Activated CD4-positive, alpha-beta T cell treated with anti-CD3 and anti-CD28 coated beads, Interleukin-10, Interleukin-2, amounts not matched to agents 100 ng/mL and 50 ng/mL, durations not matched to agents 16 hours and 8 hours (primary cell): ENCODE data around the gene HPF1.
"Not testable (repeated sequence)": the region's sequence is repeated elsewhere in the genome, so short reads cannot be mapped to it uniquely, and the experiment has no call there.

Experiments
- DNase-seq: peaks from one replicate; pipeline ENCODE4 v3.0.0-alpha.2; 2020

The HPF1 gene

DNA sequence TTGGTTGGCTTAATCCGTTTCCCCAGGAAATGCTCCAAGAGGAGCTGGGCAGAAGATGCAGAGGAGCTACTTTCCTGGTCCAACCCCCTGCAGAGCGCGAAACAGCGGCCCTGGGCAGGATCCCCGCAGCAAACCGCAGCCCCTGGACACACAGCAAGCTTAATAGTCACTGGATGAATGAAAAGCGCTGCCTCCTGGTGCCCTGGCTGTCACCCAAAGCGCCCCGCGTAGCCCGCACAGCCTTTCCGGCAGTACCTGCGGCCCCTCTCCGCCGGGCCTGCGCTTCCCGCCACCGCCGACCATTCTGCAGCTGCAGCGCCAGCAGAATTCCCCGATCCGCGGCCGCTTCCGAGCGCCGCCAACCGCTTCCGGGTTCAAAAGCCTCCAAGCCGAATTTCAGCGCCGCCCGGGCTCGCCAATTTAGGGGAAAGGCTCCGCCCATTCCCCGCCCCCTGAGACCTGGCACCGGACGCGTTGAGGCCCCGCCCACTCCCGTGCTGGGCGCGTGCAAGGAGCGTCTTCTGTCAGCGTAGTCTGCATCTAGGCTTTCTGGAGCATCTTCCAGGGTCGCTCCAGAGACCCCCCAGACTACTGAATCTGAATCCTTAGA is at the start of gene HPF1:
Gene HPF1 (minus strand): TSS at position 370 of the 610 bp plus-strand sequence. CDS start 67 bp downstream, at position 303.
- peak; percentile 96 for DNase-seq

DNA sequence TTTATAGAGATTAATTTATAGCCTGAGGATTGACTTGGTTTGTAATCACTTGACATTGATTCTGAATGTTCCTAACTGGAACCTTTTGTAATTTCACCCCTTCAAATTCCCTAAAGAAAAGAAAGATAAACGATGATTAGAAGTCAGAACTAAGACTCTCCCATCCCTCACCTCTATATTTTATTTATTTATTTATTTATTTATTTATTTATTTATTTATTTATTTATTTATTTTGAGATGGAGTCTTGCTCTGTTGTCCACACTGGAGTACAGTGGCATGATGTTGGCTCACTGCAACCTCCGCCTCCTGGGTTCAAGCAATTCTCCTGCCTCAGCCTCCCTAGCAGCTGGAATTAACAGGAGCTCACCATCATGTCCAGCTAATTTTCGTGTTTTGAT is 49.0 kb upstream of the HPF1 start:
- not testable (repeated sequence) for DNase-seq

DNA sequence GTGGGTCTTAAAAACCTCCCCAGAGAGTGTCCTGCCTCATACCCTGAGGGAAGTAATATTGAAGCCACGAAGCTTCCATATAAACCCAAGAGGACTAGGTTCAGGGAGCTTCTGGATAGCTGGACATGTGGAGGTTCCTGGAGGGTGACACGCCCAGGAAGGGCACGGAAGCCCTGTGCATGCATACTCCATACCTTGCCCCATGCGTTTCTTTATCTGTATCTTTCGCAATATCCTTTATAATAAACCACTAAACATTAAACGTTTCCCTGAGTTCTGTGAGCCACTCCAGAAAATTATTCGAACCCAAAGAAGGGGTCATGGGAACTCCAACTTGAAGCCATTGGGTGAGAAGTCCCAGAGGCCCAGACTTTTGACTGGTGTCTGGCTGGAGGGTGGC is 45.7 kb upstream of the HPF1 start:
- no peak for DNase-seq

DNA sequence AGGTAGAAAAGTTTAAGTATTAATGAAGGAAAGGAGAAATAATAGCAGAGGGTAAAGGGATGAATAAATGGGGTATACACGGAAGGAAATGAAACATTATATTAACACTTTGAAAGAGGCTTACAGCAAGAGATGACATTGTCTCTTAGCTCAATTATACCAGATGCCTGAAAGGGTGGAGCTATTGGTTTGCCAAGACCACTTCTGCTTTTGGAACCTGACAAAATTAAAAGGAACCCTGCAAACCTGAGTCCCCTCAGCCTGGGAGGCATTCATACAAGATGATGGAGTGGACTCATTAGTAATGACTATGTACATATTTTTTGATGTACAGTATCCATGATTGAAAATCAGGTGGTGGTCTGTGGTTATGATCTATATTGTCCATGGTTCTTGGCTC is 45.1 kb upstream of the HPF1 start:
- DNase-seq, result no peak

- DNase-seq, result no peak
Observed at GRCh38 chr4:169800541-169800940, 42.8 kb upstream of the HPF1 start.

DNA sequence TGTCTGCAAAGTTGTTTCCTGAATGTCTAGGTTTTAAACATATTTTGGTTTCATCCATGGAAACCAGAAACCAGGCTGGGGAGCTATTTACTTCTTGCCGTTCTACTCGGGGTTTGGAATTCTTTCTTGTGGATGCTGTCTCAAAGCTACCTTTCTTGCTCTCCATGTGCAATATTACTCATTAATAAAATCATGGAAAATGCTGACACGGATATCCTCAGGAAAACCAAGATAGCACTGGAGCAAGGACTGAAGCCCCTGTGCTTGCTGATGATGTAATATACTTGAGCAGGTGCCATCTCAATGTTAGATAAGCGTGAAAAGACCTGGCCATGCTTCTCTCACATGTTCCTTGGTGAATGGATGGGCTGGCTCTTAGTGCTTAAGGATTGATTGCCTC is 41.5 kb upstream of the HPF1 start:
- no peak for DNase-seq

GRCh38 chr4:169795585-169795984 is 37.8 kb upstream of the HPF1 start:
- DNase-seq, result no peak

DNA sequence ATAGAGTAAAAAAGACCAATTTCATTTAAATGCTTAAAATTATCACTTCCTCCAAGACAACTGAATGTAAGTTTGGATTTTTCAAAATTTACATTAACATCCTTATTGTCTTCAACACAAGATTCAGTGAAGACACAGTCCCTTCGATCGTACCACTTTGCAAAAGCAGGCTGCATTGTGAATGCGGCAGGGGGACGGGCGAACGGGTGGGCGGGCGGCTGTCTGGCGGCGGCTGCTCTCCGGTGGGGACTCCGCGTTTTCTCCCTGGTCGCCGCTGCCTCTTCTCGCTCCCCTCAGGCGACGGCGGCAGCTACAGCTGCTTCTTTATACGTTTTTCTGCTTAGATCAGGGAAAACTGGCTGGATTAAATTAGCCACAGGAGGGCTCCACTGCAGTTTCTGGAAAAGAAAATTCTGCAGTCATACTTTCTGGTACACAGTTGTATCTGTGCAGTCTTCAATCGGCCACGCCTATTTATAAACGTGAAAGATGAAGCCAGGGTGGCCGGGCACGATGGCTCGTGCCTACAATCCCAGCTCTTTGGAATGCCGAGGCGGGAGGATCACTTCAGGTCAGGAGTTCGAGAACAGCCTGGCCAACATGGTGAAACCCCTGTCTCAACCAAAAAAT is 33.9 kb upstream of the HPF1 start:
- DNase-seq, result peak; percentile 25

DNA sequence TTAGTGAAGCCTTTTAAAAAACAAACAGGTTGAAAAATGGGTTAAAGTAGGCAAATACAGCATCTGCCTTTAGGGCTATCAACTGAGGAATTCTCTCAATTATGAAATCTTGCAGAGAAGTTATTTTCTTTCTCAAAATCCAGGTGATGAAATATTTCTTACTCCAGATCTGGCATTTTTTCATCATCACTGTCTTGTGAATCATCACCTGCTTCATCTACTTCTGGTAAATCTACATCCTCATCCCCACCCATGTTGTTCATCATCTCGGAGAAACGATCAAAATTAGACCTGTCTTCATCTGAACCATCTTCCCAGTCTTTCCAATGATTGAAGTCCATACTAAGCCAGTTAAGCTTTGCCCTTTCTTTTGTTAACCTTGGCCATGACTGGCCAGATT is 33.3 kb upstream of the HPF1 start:
- no peak for DNase-seq

DNA sequence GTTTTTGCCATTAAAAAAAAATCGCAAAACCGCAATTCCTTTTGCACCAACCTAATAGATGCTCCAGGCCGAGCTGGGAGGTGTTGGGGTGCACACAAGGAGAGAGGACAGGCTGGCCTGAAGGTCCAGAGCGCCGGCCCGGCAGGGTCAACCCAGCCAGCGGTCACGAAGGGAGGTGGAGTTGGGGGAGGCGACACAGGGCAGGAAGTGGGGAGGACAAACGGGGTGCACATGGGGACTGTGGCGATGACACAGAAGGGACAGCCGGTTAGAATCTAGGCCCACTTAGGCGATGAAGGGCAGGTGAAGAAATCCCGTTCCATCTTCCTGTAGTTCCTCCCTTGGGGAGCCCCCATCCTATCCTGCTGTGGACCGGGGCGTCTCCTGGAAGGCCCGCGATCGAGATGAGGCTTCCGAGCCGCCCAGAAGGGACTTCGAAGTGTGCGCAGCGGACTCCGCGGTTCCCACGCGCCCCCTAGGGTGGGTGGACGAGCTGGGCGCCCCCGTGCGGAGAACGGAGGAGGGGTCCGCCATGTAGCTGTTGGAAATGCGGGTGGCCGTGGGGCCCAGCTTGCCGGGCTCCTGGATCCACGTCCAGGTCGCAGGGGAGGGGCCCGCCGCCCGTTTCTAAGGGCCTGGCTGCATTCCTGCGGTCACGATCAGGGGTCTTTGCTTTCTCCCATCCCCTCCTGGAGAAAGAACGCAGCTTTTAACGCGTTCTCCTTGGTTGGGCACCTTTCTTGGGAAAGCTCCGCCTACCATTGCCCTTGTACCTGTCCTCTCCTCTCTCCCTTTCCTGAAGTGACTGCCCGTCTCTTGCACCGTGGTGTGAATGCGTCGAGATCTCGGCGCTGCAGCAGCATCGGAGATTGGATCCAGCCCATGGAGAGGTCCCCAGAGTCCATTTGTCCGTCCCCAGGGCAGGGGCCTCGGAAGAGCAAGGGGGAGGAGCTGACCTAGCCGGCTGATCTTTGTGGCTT is 17.0 kb upstream of the HPF1 start:
- DNase-seq, result peak; percentile 10

GRCh38 chr4:169773889-169774288 is 16.1 kb upstream of the HPF1 start:
- no peak for DNase-seq

- not testable (repeated sequence) for DNase-seq
Observed at GRCh38 chr4:169771556-169772080, 13.9 kb upstream of the HPF1 start.

- DNase-seq, result no peak
Observed at GRCh38 chr4:169770416-169770815, 12.7 kb upstream of the HPF1 start.

DNA sequence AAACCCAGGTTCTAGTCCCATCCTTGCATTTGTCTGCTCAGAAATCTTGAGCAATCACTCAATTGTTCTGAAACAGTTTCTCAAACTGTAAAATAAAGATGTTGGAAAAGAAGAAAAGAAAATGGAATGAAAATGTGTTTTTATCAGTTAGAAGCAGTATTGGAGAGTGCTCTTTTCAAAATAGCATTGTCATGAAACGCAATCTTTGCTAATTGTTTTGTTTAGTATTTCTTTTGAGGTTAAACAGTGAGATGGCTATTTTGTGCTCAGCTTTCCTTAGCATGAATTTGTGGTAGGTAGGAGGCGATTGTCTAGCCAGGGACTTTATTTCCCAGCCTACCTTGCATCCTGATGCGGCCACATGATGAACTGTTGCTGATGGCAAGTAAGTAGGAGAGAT is 10.6 kb upstream of the HPF1 start:
- DNase-seq, result no peak

GRCh38 chr4:169766741-169767140 is 9.0 kb upstream of the HPF1 start:
- DNase-seq, result no peak

DNA sequence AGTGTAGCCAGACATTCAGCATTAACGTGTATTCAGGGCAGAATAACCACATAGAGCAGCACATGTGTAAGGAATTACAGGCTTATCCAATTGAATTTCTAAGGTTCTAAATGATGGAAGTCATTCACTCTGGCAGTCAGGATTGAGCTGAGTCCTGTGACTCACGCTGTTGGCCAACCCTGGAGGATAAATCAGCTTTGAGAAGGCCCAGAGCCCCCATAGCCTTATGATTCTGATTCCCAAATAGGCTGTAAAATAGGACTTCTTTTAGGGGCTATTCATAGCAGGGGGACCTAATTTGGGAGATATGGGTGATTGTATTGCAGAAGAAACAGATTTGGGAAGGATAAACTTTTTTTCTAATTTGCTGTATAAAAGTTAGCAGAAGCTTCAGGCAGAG is 8.1 kb upstream of the HPF1 start:
- no peak for DNase-seq

DNA sequence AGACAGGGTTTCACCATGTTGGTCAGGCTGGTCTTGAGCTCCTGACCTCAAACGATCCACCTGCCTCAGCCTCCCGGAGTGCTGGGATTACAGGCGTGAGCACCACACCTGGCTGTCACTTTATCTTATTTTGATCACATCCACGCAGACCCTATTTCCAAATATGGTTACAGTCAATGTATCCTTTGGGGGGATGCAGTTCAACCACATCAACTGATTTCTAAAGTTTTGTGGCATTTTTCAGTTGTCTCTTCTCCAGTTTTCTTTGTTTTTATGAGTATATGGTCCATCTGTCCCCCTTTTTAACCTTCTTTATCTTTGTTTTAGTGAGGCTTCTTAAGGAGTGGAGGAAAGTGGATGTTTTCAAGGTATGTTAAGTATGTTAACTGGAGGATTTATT is 4.1 kb upstream of the HPF1 start:
- no peak for DNase-seq

DNA sequence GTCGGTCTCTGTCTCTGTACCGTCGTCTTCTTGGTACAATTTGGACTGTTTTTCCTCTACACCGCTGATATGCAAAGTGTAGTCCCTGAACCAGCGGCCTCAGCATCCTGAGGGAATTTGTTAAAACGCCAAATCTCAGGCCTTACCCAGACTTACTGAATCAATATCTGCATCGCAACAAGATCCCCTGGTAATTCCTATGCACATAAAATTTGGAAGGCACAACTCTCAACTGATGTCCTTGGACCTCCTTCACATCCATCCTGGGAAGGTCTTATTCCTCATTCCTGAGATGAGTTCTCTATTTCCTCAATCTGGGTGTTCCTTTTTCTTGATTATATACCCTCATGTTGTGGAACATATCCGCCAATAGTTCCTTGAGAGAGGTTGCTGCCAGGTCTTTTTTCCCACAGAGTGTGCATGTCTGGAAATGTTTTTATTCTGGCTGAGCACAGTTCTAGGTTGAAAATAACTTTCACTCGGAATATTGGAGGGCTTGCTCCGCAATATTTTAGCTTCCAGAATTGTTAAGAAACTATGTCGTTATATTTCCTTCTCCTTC is 738 bp upstream of the HPF1 start:
- no peak for DNase-seq

GRCh38 chr4:169756971-169757574 is 671 bp downstream of the HPF1 start:
- DNase-seq, result peak; percentile 40

DNA sequence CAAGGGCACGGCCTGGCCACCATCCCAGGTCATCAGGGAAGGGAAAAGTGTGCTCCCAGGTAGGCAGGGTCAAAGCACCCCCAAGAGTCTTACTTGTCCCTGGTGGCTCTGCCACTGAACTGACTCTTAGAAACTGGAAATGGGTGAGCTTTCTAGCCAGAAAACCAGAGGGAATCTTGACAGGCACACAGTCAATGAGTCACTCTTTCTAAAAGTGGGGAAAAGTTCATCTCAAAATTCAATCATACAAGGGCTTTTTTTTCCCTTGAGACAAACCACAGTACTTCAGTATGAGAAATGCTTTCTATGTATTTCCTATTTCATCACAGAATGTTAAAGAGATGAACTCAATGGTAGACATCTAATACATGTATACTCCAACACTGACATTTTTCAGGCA is 12.5 kb downstream of the HPF1 start:
- DNase-seq, result no peak

DNA sequence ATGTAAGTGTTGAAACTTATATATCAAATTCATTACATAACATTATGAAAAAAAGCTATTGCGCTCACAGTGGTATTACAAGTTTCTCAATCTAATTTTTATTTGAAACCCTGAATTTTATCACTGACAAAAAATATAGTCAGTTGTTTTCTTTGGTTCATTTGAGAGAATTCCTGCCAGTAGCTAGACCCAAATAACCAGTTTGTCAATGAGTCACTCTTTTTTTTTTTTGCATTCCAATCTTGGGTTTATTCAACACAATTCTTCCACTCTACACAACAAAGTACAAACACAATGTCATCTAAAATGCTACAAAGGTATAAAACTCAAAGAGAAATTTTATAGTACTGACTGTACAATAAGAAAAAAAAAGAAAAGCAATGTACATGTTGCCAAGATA is 13.1 kb downstream of the HPF1 start:
- DNase-seq, result no peak

- DNase-seq, result no peak
Observed at GRCh38 chr4:169741569-169741968, 16.2 kb downstream of the HPF1 start.

- DNase-seq, result not testable (repeated sequence)
Observed at GRCh38 chr4:169738604-169739003, 19.1 kb downstream of the HPF1 start.
